ENCODE measurements around the gene OR13J1. TPM values are rescaled to one million over a fixed set of nuclear protein-coding genes. Genes with fewer than 3 reads are reported as not detected.
A peak's percentile ranks its signal among the peaks of the same experiment; 100 is the strongest.

Gene OR13J1
- total RNA-seq, 1 donor from 2014 or later: not detected

GRCh38 chr9:35847792-35848572, 22.2 kb downstream of the OR13J1 start:
- peak overlapping the region in 2 of 3 donors; percentile 59 to 61 for H3K9ac ChIP-seq (ENCODE audit: low read depth in 1 of 3, low read length in 3 of 3)
- H3K4me1 ChIP-seq (ENCODE audit: control insufficient read depth in 3 of 3, insufficient read depth in 3 of 3, low read length in 3 of 3): peaks cover 32 to 46% (median 44%) of the 10 kb centered on the region in 3 donors
- H3K4me3 ChIP-seq (ENCODE audit: low read length in 3 of 3): peak overlapping the region in 2 of 3 donors; percentile 8 to 28
- peaks cover 5 to 22% (median 13%) of the 10 kb centered on the region in 3 donors for H3K36me3 ChIP-seq (ENCODE audit: control insufficient read depth in 3 of 3, insufficient read depth in 3 of 3, low read length in 3 of 3)
- H3K9me3 ChIP-seq (ENCODE audit: control insufficient read depth in 3 of 3, low read length in 3 of 3): no peaks in the 10 kb centered on the region
- peak overlapping the region; percentile 79 for H3K27ac ChIP-seq (ENCODE audit: low read depth, low read length)
- H3K27me3 ChIP-seq (ENCODE audit: control insufficient read depth in 3 of 3, insufficient read depth in 3 of 3, low read length in 3 of 3): no peaks in the 10 kb centered on the region

DNA sequence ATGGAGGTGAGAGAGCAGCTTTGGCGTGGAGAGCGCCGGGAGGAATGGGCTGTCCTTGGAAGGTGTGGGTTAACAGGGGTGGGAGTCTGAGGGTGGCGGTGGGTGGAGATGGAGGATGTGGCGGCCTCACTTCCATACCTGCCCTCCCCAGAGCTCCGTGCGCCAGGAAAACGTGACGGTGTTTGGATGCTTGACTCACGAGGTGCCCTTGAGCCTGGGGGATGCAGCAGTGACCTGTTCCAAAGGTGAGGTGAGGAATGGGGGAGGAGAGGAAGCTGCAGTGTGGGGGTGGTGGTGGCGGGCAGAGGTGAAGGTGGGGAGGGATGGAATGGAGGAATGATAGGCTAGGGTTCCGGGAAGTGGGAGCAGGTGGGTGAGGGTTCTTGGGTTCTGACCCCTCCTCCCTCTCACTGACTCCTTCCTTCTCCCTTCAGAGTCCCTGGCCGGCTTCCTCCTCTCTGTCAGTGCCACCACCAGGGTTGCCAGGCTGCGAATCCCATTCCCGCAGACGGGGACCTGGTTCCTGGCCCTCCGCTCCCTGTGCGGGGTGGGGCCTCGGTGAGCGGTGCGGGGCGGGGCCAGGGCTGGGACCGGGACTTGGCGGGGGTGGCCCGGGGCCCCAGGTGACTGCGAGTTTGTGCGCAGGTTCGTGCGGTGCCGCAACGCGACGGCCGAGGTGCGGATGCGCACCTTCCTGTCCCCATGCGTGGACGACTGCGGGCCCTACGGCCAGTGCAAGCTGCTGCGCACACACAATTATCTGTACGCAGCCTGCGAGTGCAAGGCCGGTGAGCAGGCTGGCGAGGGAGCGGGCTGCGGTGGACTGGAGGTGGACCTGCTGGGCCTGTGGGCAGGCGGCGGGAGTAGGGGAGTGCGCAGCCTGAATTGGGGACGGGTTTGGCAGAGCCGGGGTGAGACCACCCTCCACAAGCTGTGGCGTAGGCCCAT, 24.1 kb downstream of the OR13J1 start:
- peak overlapping the region; percentile 32 for H3K27ac ChIP-seq (ENCODE audit: low read depth, low read length)
- H3K9ac ChIP-seq (ENCODE audit: low read depth in 1 of 3, low read length in 3 of 3): peak overlapping the region in 2 of 3 donors; percentile 14 to 61
- H3K36me3 ChIP-seq (ENCODE audit: control insufficient read depth in 3 of 3, insufficient read depth in 3 of 3, low read length in 3 of 3): peaks cover 6 to 20% (median 7%) of the 10 kb centered on the region in 3 donors
- H3K4me3 ChIP-seq (ENCODE audit: low read length in 3 of 3): no peak overlapping the region
- no peaks in the 10 kb centered on the region for H3K9me3 ChIP-seq (ENCODE audit: control insufficient read depth in 3 of 3, low read length in 3 of 3)
- H3K4me1 ChIP-seq (ENCODE audit: control insufficient read depth in 3 of 3, insufficient read depth in 3 of 3, low read length in 3 of 3): peaks cover 32 to 51% (median 44%) of the 10 kb centered on the region in 3 donors
- H3K27me3 ChIP-seq (ENCODE audit: control insufficient read depth in 3 of 3, insufficient read depth in 3 of 3, low read length in 3 of 3): no peaks in the 10 kb centered on the region

- Histone ChIP-seq H3K27ac (ENCODE audit: low read depth, low read length) (no peak overlapping the region), H3K27me3 (ENCODE audit: control insufficient read depth in 3 of 3, insufficient read depth in 3 of 3, low read length in 3 of 3) (no peaks in the 10 kb centered on the region), H3K36me3 (ENCODE audit: control insufficient read depth in 3 of 3, insufficient read depth in 3 of 3, low read length in 3 of 3) (peaks cover 6 to 21% (median 7%) of the 10 kb centered on the region in 3 donors), H3K9me3 (ENCODE audit: control insufficient read depth in 3 of 3, low read length in 3 of 3) (no peaks in the 10 kb centered on the region), H3K4me1 (ENCODE audit: control insufficient read depth in 3 of 3, insufficient read depth in 3 of 3, low read length in 3 of 3) (peaks cover 32 to 51% (median 44%) of the 10 kb centered on the region in 3 donors), H3K4me3 (ENCODE audit: low read length in 3 of 3) (no peak overlapping the region), H3K9ac (ENCODE audit: low read depth in 1 of 3, low read length in 3 of 3) (no peak overlapping the region)
Measured at GRCh38 chr9:35844628-35845270, 25.5 kb downstream of the OR13J1 start.

- peaks cover 6 to 20% (median 7%) of the 10 kb centered on the region in 3 donors for H3K36me3 ChIP-seq (ENCODE audit: control insufficient read depth in 3 of 3, insufficient read depth in 3 of 3, low read length in 3 of 3)
- peaks cover 27 to 40% (median 37%) of the 10 kb centered on the region in 3 donors for H3K4me1 ChIP-seq (ENCODE audit: control insufficient read depth in 3 of 3, insufficient read depth in 3 of 3, low read length in 3 of 3)
- H3K9me3 ChIP-seq (ENCODE audit: control insufficient read depth in 3 of 3, low read length in 3 of 3): no peaks in the 10 kb centered on the region
- no peaks in the 10 kb centered on the region for H3K27me3 ChIP-seq (ENCODE audit: control insufficient read depth in 3 of 3, insufficient read depth in 3 of 3, low read length in 3 of 3)
- H3K27ac ChIP-seq (ENCODE audit: low read depth, low read length): no peak overlapping the region
- H3K9ac ChIP-seq (ENCODE audit: low read depth in 1 of 3, low read length in 3 of 3): no peak overlapping the region
- H3K4me3 ChIP-seq (ENCODE audit: low read length in 3 of 3): no peak overlapping the region
Measured at GRCh38 chr9:35842795-35843194, 27.4 kb downstream of the OR13J1 start.

- Histone ChIP-seq H3K27ac (ENCODE audit: low read depth, low read length) (no peak overlapping the region), H3K4me1 (ENCODE audit: control insufficient read depth in 3 of 3, insufficient read depth in 3 of 3, low read length in 3 of 3) (peaks cover 21 to 34% (median 31%) of the 10 kb centered on the region in 3 donors), H3K4me3 (ENCODE audit: low read length in 3 of 3) (no peak overlapping the region), H3K27me3 (ENCODE audit: control insufficient read depth in 3 of 3, insufficient read depth in 3 of 3, low read length in 3 of 3) (no peaks in the 10 kb centered on the region), H3K9me3 (ENCODE audit: control insufficient read depth in 3 of 3, low read length in 3 of 3) (no peaks in the 10 kb centered on the region), H3K9ac (ENCODE audit: low read depth in 1 of 3, low read length in 3 of 3) (no peak overlapping the region), H3K36me3 (ENCODE audit: control insufficient read depth in 3 of 3, insufficient read depth in 3 of 3, low read length in 3 of 3) (peaks cover 6 to 16% (median 7%) of the 10 kb centered on the region in 3 donors)
Measured at GRCh38 chr9:35842020-35842745, 28.0 kb downstream of the OR13J1 start.

DNA sequence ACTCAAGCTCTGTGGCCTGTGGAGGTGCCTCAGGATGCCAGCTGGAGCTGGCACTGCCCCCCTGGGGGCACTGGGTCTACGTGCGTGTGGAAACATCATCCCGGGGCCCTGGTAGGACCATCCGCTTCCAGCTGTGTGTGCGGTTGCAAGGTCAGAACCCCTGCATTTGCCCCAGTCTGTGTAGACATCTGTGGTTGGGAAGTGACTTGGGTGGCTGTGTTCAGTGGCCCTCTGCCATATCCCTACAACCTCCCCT, 28.6 kb downstream of the OR13J1 start:
- Histone ChIP-seq H3K4me1 (ENCODE audit: control insufficient read depth in 3 of 3, insufficient read depth in 3 of 3, low read length in 3 of 3) (peaks cover 16 to 29% (median 25%) of the 10 kb centered on the region in 3 donors), H3K4me3 (ENCODE audit: low read length in 3 of 3) (no peak overlapping the region), H3K9me3 (ENCODE audit: control insufficient read depth in 3 of 3, low read length in 3 of 3) (no peaks in the 10 kb centered on the region), H3K36me3 (ENCODE audit: control insufficient read depth in 3 of 3, insufficient read depth in 3 of 3, low read length in 3 of 3) (peaks cover 2 to 9% (median 3%) of the 10 kb centered on the region in 3 donors), H3K27ac (ENCODE audit: low read depth, low read length) (no peak overlapping the region), H3K27me3 (ENCODE audit: control insufficient read depth in 3 of 3, insufficient read depth in 3 of 3, low read length in 3 of 3) (no peaks in the 10 kb centered on the region), H3K9ac (ENCODE audit: low read depth in 1 of 3, low read length in 3 of 3) (no peak overlapping the region)

DNA sequence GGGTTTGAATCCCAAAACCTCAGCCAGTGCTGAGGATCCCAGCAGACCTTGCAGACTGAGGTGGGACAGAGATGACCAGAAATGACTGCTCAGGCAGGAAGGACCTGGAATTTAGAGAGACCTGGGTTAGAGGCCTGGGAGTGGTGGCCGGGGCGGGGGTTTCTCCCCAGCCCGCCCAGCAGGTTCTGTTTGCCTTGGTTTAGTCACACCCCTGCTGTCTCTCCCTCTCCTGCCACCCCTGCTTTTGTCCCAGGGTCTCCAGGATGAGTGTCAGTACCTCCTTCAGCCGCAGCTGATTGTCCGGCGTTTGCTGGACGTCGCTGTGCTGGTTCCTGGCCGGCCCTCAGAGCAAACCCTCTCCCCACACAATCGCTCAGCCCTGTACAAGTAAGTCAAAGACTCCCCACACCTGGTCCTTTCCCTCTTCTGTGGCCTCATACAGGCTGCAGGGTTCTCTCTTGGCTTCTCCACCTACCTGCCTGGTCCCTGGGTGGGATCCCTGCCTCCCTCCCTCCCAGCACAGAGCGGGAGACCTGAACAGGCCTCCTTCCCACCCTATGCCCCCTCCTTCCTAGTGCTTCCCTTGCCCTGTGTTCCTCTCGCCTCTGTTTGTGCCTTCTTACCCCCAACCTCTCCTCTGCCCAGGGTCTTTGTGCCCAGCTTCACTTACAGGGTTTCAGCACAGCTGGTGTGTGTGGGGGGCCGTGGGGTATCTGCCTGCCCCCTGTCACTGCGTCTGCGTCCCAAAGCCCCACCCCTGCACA, 29.1 kb downstream of the OR13J1 start:
- H3K27ac ChIP-seq (ENCODE audit: low read depth, low read length): no peak overlapping the region
- no peak overlapping the region for H3K4me3 ChIP-seq (ENCODE audit: low read length in 3 of 3)
- no peaks in the 10 kb centered on the region for H3K27me3 ChIP-seq (ENCODE audit: control insufficient read depth in 3 of 3, insufficient read depth in 3 of 3, low read length in 3 of 3)
- no peaks in the 10 kb centered on the region for H3K9me3 ChIP-seq (ENCODE audit: control insufficient read depth in 3 of 3, low read length in 3 of 3)
- peaks cover 2 to 7% (median 3%) of the 10 kb centered on the region in 3 donors for H3K36me3 ChIP-seq (ENCODE audit: control insufficient read depth in 3 of 3, insufficient read depth in 3 of 3, low read length in 3 of 3)
- peaks cover 17 to 31% (median 27%) of the 10 kb centered on the region in 3 donors for H3K4me1 ChIP-seq (ENCODE audit: control insufficient read depth in 3 of 3, insufficient read depth in 3 of 3, low read length in 3 of 3)
- no peak overlapping the region for H3K9ac ChIP-seq (ENCODE audit: low read depth in 1 of 3, low read length in 3 of 3)

DNA sequence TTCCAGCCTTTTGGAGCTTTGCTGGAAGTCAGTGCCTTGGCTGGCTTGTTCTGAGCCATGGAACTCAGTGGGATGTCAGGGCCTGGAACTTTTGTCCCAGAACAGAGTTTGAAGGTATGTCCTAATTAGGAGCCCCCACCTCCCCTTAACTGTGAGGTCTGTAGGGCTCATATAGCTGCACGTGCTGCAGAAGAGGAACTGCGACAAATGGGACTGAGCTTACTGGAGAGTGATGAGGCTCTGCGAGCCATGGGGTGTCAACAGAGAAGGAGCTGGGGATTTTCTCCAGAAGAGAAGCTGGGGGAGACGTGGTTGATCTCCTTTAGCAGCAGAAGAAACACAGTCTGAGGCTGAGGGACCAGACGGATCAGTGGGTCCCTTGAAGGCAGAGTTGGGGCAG, 30.3 kb downstream of the OR13J1 start:
- Histone ChIP-seq H3K27ac (ENCODE audit: low read depth, low read length) (no peak overlapping the region), H3K27me3 (ENCODE audit: control insufficient read depth in 3 of 3, insufficient read depth in 3 of 3, low read length in 3 of 3) (no peaks in the 10 kb centered on the region), H3K9me3 (ENCODE audit: control insufficient read depth in 3 of 3, low read length in 3 of 3) (no peaks in the 10 kb centered on the region), H3K4me1 (ENCODE audit: control insufficient read depth in 3 of 3, insufficient read depth in 3 of 3, low read length in 3 of 3) (peaks cover 18 to 31% (median 27%) of the 10 kb centered on the region in 3 donors), H3K9ac (ENCODE audit: low read depth in 1 of 3, low read length in 3 of 3) (no peak overlapping the region), H3K4me3 (ENCODE audit: low read length in 3 of 3) (no peak overlapping the region), H3K36me3 (ENCODE audit: control insufficient read depth in 3 of 3, insufficient read depth in 3 of 3, low read length in 3 of 3) (peaks cover 3 to 11% (median 9%) of the 10 kb centered on the region in 3 donors)

DNA sequence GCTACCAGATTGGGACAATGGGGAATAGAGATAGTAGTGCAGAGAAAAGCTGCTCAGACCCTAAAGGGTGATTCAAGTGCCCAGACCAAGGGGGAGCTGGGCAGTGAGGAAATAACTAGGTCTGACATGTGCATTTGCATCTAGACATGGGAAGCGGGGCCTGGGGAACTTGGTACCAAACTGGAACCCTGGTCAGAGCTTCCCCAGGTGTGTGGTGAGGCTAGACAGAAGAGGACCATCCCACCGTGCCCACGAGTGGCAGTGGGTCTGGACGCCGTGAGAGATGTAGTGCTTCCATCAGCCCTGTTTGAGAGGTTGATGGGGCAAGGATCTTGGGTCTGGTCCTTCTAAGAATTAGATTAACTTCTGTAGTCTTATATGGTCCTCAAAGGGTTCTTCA, 33.6 kb downstream of the OR13J1 start:
- no peaks in the 10 kb centered on the region for H3K9me3 ChIP-seq (ENCODE audit: control insufficient read depth in 3 of 3, low read length in 3 of 3)
- no peak overlapping the region for H3K9ac ChIP-seq (ENCODE audit: low read depth in 1 of 3, low read length in 3 of 3)
- no peaks in the 10 kb centered on the region for H3K27me3 ChIP-seq (ENCODE audit: control insufficient read depth in 3 of 3, insufficient read depth in 3 of 3, low read length in 3 of 3)
- H3K4me3 ChIP-seq (ENCODE audit: low read length in 3 of 3): no peak overlapping the region
- H3K36me3 ChIP-seq (ENCODE audit: control insufficient read depth in 3 of 3, insufficient read depth in 3 of 3, low read length in 3 of 3): peaks cover 0 to 11% (median 9%) of the 10 kb centered on the region in 3 donors
- no peak overlapping the region for H3K27ac ChIP-seq (ENCODE audit: low read depth, low read length)
- H3K4me1 ChIP-seq (ENCODE audit: control insufficient read depth in 3 of 3, insufficient read depth in 3 of 3, low read length in 3 of 3): peaks cover 43 to 52% (median 50%) of the 10 kb centered on the region in 3 donors
